Fibroblast of mammary gland (primary cell): ENCODE results near the gene SSRP1.

Experiments
- DNase-seq: peaks from one replicate; pipeline ENCODE4 v3.0.0-alpha.2; 2010; ENCODE audit warnings: low read depth
- H3K4me3 ChIP-seq: 2 replicates; pipeline ENCODE4 v1.5.1; 2011; ENCODE audit warnings: low read depth, mild to moderate bottlenecking, low read length, moderate library complexity; ENCODE audit not compliant: control insufficient read depth
- CTCF ChIP-seq: conservative IDR thresholded peaks from 2 replicates; pipeline ENCODE4 v1.5.1; 2011; ENCODE audit warnings: low read depth, low read length, inconsistent platforms; ENCODE audit not compliant: control insufficient read depth, insufficient read depth

Gene SSRP1

GRCh38 chr11:57321388-57322255 is 14.1 kb downstream of the SSRP1 start:
- no peak for TF ChIP-seq CTCF
- no peak for DNase-seq
- H3K4me3 ChIP-seq: peak overlapping the region; percentile 67

GRCh38 chr11:57320719-57321387 is 14.8 kb downstream of the SSRP1 start:
- TF ChIP-seq CTCF: no peak
- DNase-seq: no peak
- H3K4me3 ChIP-seq: peak overlapping the region; percentile 67

DNA sequence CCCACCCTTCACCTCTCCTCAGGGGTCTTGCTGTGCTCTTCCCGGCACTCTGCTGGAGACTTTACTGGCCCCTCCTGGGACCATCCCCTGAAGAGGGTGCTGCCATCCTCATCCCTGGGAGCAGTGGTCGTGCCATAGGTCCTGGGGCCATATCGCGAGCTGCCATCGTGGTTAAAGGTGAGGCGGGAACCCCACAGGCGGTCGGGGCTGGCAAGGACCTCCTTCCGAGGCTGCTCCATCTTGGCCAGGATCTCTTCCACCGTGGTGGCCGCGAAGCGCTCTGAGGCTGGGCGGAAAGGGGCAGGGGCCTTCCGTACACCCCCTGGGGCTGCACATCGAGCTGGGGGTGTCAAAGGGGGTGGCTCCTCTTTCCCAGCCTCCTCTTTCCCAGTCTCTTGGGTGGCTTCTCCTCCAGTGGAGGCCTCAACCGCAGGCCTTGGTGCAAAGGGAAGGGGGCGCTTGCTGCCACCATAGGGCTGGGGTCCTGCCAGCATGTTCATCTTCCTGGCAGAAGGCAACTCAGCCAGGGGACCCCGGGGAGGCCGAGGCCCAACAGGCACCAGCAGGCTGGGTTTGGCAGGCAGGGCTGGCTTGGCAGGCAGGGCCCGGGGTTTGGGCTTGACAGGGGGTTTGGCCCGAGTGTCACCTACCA is 15.5 kb downstream of the SSRP1 start:
- no peak for TF ChIP-seq CTCF
- DNase-seq: no peak
- H3K4me3 ChIP-seq: peak overlapping the region; percentile 15

DNA sequence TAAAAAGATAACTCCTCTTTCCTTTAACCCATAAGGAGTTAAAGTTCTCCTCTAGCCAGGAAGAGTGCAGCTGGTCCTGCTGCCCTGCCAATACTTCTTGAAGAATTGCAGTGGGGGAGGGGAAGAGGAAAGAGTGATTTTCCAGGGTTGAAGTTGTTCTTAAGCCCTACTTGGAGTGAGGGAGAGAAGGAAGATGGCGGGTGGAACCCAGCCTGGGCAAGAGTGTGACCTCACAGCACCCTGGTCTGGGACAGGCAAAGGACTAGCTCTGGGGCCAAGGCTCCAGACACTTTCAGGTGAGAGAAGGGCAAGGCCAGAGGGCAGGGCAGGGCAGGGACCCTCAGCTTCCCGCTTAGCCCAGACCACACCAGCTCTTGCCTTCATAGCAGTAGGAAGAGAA is 17.5 kb downstream of the SSRP1 start:
- DNase-seq: peak; percentile 61
- no peak for TF ChIP-seq CTCF
- H3K4me3 ChIP-seq: no peak overlapping the region

- DNase-seq: peak; percentile 37
- no peak for TF ChIP-seq CTCF
- H3K4me3 ChIP-seq: no peak overlapping the region
These were observed 19.7 kb downstream of the SSRP1 start for GRCh38 chr11:57316017-57316416.

DNA sequence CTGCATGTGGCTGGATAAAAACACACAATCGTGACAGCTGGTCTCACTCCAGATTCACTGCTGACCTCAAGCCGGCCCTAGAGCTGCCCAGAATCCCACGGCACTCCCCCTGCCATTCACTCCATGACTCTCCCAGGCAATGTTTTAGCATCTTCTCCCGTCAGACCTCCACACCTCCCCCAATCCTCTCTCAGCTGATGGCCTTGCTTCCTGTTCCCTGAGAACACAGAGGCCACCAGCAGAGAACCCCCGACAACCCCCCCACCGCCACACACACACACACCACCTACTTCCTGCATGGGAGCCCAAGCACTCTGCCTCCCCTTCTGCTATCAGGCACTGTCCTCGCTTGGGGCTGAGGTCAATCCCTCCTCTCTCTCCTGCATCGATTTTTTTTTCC is 20.2 kb downstream of the SSRP1 start:
- peak; percentile 65 for DNase-seq
- TF ChIP-seq CTCF: no peak
- no peak overlapping the region for H3K4me3 ChIP-seq
